GM12872 (cell line): ENCODE data around the gene SRSF1.

Source experiments
- CTCF ChIP-seq: IDR thresholded peaks from 3 replicates; pipeline ENCODE4 v1.5.1; 2011; ENCODE audit warnings: low read depth, mild to moderate bottlenecking, low read length, moderate library complexity; ENCODE audit not compliant: insufficient read depth

SRSF1 gene

GRCh38 chr17:58049533-58049932, 42.5 kb upstream of the SRSF1 start:
- no peak for TF ChIP-seq CTCF

GRCh38 chr17:58047376-58048150, 40.5 kb upstream of the SRSF1 start:
- no peak for TF ChIP-seq CTCF

GRCh38 chr17:58046239-58047094, 39.4 kb upstream of the SRSF1 start:
- TF ChIP-seq CTCF = no peak

GRCh38 chr17:58043221-58044181, 36.5 kb upstream of the SRSF1 start:
- no peak for TF ChIP-seq CTCF

GRCh38 chr17:58041161-58041560, 34.1 kb upstream of the SRSF1 start:
- no peak for TF ChIP-seq CTCF

- no peak for TF ChIP-seq CTCF
Observed at GRCh38 chr17:58040386-58040785, 33.3 kb upstream of the SRSF1 start.
